Mesendoderm (in vitro differentiated cells): ENCODE measurements around the gene CAPZA3.

Experiments
- DNase-seq: peaks from one replicate; pipeline ENCODE4 v3.0.0; 2013
- H2AK5ac ChIP-seq: 2 replicates; pipeline ENCODE4 v1.6.1; 2013; ENCODE audit warnings: low read length, inconsistent platforms
- H2BK120ac ChIP-seq: 2 replicates; pipeline ENCODE4 v1.6.1; 2013; ENCODE audit warnings: low read depth, mild to moderate bottlenecking, low read length, moderate library complexity, mixed read lengths
- H2BK15ac ChIP-seq: replicated peaks from 2 replicates; pipeline ENCODE4 v1.6.1; 2013; ENCODE audit warnings: low read depth, mild to moderate bottlenecking, moderate library complexity
- H2BK5ac ChIP-seq: 2 replicates; pipeline ENCODE4 v1.6.1; 2013; ENCODE audit warnings: low read length, inconsistent platforms
- H3K18ac ChIP-seq: 2 replicates; pipeline ENCODE4 v1.6.1; 2013; ENCODE audit warnings: mild to moderate bottlenecking, low read length, mixed read lengths
- H3K23ac ChIP-seq: one replicate; pipeline ENCODE4 v1.6.1; 2013; ENCODE audit warnings: low read length
- H3K27ac ChIP-seq: 2 replicates; pipeline ENCODE4 v1.5.1; 2013; ENCODE audit warnings: low read depth, mild to moderate bottlenecking, inconsistent platforms, low read length, moderate library complexity
- H3K27me3 ChIP-seq: 2 replicates; pipeline ENCODE4 v1.6.1; 2013; ENCODE audit warnings: low read length, control low read depth, mild to moderate bottlenecking, inconsistent platforms; ENCODE audit not compliant: insufficient read depth, poor library complexity
- H3K36me3 ChIP-seq: 2 replicates; pipeline ENCODE4 v1.6.1; 2013; ENCODE audit warnings: low read length, inconsistent platforms; ENCODE audit not compliant: control insufficient read depth, insufficient read depth
- H3K4ac ChIP-seq: one replicate; pipeline ENCODE4 v1.6.1; 2013; ENCODE audit warnings: low read depth, mild to moderate bottlenecking, low read length, moderate library complexity
- H3K4me1 ChIP-seq: 2 replicates; pipeline ENCODE4 v1.6.1; 2013; ENCODE audit warnings: low read depth, low read length, inconsistent platforms; ENCODE audit not compliant: control insufficient read depth
- H3K4me2 ChIP-seq: 2 replicates; pipeline ENCODE4 v1.6.1; 2013; ENCODE audit warnings: low read length
- H3K4me3 ChIP-seq: 2 replicates; pipeline ENCODE4 v1.5.1; 2013; ENCODE audit warnings: mild to moderate bottlenecking, low read length
- H3K56ac ChIP-seq: one replicate; pipeline ENCODE4 v1.6.1; 2013; ENCODE audit warnings: low read length
- H3K79me1 ChIP-seq: 2 replicates; pipeline ENCODE4 v1.6.1; 2013; ENCODE audit warnings: low read length, inconsistent platforms
- H3K79me2 ChIP-seq: 2 replicates; pipeline ENCODE4 v1.6.1; 2013; ENCODE audit warnings: mild to moderate bottlenecking, low read length; ENCODE audit not compliant: control insufficient read depth, insufficient read depth
- H3K9ac ChIP-seq: 2 replicates; pipeline ENCODE4 v1.6.1; 2013; ENCODE audit warnings: low read length, inconsistent platforms
- H4K5ac ChIP-seq: one replicate; pipeline ENCODE4 v1.6.1; 2013; ENCODE audit warnings: low read length
- H4K8ac ChIP-seq: one replicate; pipeline ENCODE4 v1.6.1; 2013; ENCODE audit warnings: low read depth, mild to moderate bottlenecking, control low read depth, low read length, moderate library complexity
- WGBS: extraction: QIAGEN DNeasy Blood & Tissue Kit; methylation state at CpG from one replicate; pipeline ENCODE4 v1.1.7; 2013; ENCODE audit warnings: low lambda C conversion rate, missing lambda C conversion rate; ENCODE audit not compliant: insufficient coverage; ENCODE audit errors: extremely low coverage; 5-methylcytosine and 5-hydroxymethylcytosine counted together

CAPZA3 gene

DNA sequence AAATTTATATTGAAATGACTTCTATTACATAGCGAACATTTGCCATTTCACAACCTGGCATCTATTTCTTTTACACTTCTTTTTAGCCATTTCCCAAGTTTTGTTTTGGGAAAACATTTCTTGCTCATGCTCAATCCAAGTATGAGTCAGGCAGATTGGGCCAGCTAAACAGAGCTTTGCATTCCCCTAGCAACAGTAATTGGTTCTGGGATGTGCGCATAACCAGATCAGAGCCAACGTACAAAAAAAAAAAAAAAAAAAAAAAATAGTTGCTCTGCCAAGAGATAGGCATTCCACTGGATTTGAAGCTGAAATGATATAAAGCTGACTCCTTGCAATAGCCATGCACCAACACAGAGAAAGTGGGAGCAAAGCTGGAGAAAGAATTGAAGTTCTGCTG is 37.6 kb upstream of the CAPZA3 start:
- Histone ChIP-seq H3K4me3 (no peak overlapping the region), H2BK120ac (no peak overlapping the region), H3K4ac (no peak overlapping the region), H2AK5ac (no peak overlapping the region), H4K8ac (no peak overlapping the region), H3K9ac (no peak overlapping the region), H2BK5ac (no peak overlapping the region), H3K27ac (no peak overlapping the region), H3K23ac (no peak overlapping the region), H3K56ac (no peak overlapping the region), H3K79me1 (no peaks in the 10 kb centered on the region), H3K27me3 (no peaks in the 10 kb centered on the region), H3K18ac (no peak overlapping the region), H3K79me2 (no peaks in the 10 kb centered on the region), H3K4me1 (no peaks in the 10 kb centered on the region), H3K36me3 (no peaks in the 10 kb centered on the region), H2BK15ac (no peak overlapping the region), H4K5ac (no peak overlapping the region), H3K4me2 (no peak overlapping the region)
- no CpG with 5 or more reads among the region's 3 CpGs for WGBS
- peak; percentile 38 for DNase-seq

DNA sequence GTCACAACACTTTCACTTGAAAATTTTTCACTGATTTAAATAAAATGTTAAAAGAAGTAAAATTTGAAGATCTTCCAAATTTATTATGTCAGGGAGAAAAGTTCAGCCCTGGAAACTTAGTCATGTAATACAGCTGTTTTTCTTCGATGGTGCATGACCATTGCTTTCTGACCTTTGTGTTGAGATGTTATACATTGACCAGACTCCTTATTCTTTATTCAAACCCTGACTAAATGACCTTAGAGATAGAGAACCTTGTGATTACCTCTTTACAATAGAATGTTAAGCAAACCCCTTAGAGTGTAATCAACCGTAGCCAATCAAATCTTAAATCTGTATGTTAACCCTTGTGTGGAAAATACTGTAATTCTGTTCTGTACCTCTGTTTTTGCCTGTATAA is 34.6 kb upstream of the CAPZA3 start:
- Histone ChIP-seq H3K4me3 (no peak overlapping the region), H3K23ac (no peak overlapping the region), H3K4me1 (no peaks in the 10 kb centered on the region), H4K5ac (no peak overlapping the region), H3K4ac (no peak overlapping the region), H3K9ac (no peak overlapping the region), H3K36me3 (no peaks in the 10 kb centered on the region), H2BK120ac (no peak overlapping the region), H3K27ac (no peak overlapping the region), H2AK5ac (no peak overlapping the region), H3K79me2 (no peaks in the 10 kb centered on the region), H3K18ac (no peak overlapping the region), H2BK15ac (peak overlapping the region; percentile 57), H3K79me1 (no peaks in the 10 kb centered on the region), H2BK5ac (no peak overlapping the region), H4K8ac (no peak overlapping the region), H3K27me3 (no peaks in the 10 kb centered on the region), H3K4me2 (no peak overlapping the region), H3K56ac (no peak overlapping the region)
- no CpG with 5 or more reads among the region's 2 CpGs for WGBS
- DNase-seq = no peak

GRCh38 chr12:18703911-18704310 is 34.0 kb upstream of the CAPZA3 start:
- Histone ChIP-seq H3K56ac (no peak overlapping the region), H2BK120ac (no peak overlapping the region), H2AK5ac (no peak overlapping the region), H3K4ac (no peak overlapping the region), H3K79me2 (no peaks in the 10 kb centered on the region), H2BK5ac (no peak overlapping the region), H3K79me1 (no peaks in the 10 kb centered on the region), H3K4me2 (no peak overlapping the region), H3K9ac (no peak overlapping the region), H4K5ac (no peak overlapping the region), H3K27me3 (no peaks in the 10 kb centered on the region), H3K18ac (no peak overlapping the region), H3K23ac (no peak overlapping the region), H2BK15ac (no peak overlapping the region), H3K36me3 (no peaks in the 10 kb centered on the region), H3K4me3 (no peak overlapping the region), H4K8ac (no peak overlapping the region), H3K4me1 (no peaks in the 10 kb centered on the region), H3K27ac (no peak overlapping the region)
- DNase-seq = peak; percentile 72
- whole genome bisulfite sequencing = no CpG with 5 or more reads among the region's 2 CpGs

- H4K5ac ChIP-seq = no peak overlapping the region
- H3K9ac ChIP-seq = no peak overlapping the region
- no peak overlapping the region for H3K27ac ChIP-seq
- H3K4me1 ChIP-seq = no peaks in the 10 kb centered on the region
- no peak overlapping the region for H2BK120ac ChIP-seq
- no peak overlapping the region for H3K18ac ChIP-seq
- no peak overlapping the region for H2AK5ac ChIP-seq
- H3K23ac ChIP-seq = no peak overlapping the region
- no peaks in the 10 kb centered on the region for H3K79me2 ChIP-seq
- no peak overlapping the region for H4K8ac ChIP-seq
- H3K36me3 ChIP-seq = no peaks in the 10 kb centered on the region
- H2BK15ac ChIP-seq = no peak overlapping the region
- no peak overlapping the region for H3K4me3 ChIP-seq
- WGBS = no CpG with 5 or more reads among the region's 1 CpG
- no peaks in the 10 kb centered on the region for H3K79me1 ChIP-seq
- DNase-seq = no peak
- H3K56ac ChIP-seq = no peak overlapping the region
- no peak overlapping the region for H2BK5ac ChIP-seq
- no peak overlapping the region for H3K4me2 ChIP-seq
- no peaks in the 10 kb centered on the region for H3K27me3 ChIP-seq
- no peak overlapping the region for H3K4ac ChIP-seq
Measured at GRCh38 chr12:18706798-18707197, 31.1 kb upstream of the CAPZA3 start.

DNA sequence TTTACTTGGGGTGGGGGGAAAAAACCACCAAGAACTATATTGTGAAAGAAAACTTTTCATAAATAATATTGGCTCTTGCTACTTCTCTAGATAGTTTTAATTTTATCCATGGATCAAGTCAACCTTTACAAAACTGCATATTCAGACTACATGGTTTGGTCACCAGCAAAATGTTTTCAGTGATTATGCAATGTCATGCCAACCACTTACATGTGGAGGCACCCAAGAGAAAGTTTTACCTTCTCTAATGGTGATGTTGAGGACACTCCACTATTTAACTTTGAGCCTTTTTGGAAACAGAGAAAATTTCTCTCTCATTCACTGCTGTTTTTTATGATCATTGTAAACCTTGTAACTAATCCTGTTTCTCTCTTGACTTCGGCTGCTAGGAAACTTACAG is 21.7 kb upstream of the CAPZA3 start:
- Histone ChIP-seq H3K4me2 (no peak overlapping the region), H3K79me1 (no peaks in the 10 kb centered on the region)
- DNase-seq = peak; percentile 9

DNA sequence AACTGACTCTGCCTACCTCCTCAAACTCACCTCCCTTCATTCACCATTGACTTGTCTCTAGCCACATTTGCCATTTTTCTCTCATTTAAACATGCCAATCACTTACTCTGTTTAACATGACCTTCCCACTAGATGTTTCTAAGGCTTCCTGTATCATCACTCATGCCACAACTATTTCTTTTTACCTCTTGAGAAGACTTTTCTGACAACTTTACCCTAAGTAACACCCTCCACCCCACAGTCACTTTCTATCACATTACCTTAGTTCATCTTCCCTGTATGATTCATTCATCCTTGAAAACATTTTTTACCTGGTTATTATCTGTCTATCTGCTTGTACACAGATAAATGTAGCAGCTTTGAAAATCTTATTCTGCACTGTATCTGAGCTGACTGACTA is 19.5 kb upstream of the CAPZA3 start:
- H3K23ac ChIP-seq = no peak overlapping the region
- H3K27ac ChIP-seq = no peak overlapping the region

More for the DNA sequence above, 21.7 kb upstream of the CAPZA3 start:
- Histone ChIP-seq H3K56ac (no peak overlapping the region), H3K4me1 (no peaks in the 10 kb centered on the region), H4K5ac (no peak overlapping the region), H2AK5ac (no peak overlapping the region), H3K9ac (no peak overlapping the region), H3K27ac (no peak overlapping the region), H3K23ac (no peak overlapping the region), H3K36me3 (no peaks in the 10 kb centered on the region), H3K27me3 (no peaks in the 10 kb centered on the region), H3K18ac (no peak overlapping the region), H2BK15ac (no peak overlapping the region), H3K4me3 (no peak overlapping the region), H2BK5ac (no peak overlapping the region), H2BK120ac (no peak overlapping the region), H3K79me2 (no peaks in the 10 kb centered on the region), H3K4ac (no peak overlapping the region), H4K8ac (no peak overlapping the region)
- no CpG with 5 or more reads among the region's 1 CpG for WGBS

More for the DNA sequence above, 19.5 kb upstream of the CAPZA3 start:
- Histone ChIP-seq H3K36me3 (no peaks in the 10 kb centered on the region), H4K8ac (no peak overlapping the region), H3K79me1 (no peaks in the 10 kb centered on the region), H3K4ac (no peak overlapping the region), H3K4me2 (no peak overlapping the region), H2BK120ac (no peak overlapping the region), H3K27me3 (no peaks in the 10 kb centered on the region), H3K9ac (no peak overlapping the region), H2BK15ac (no peak overlapping the region), H3K18ac (no peak overlapping the region), H3K56ac (no peak overlapping the region), H2BK5ac (no peak overlapping the region), H3K4me1 (no peaks in the 10 kb centered on the region), H3K4me3 (no peak overlapping the region), H3K79me2 (no peaks in the 10 kb centered on the region), H2AK5ac (no peak overlapping the region), H4K5ac (no peak overlapping the region)
- DNase-seq = no peak
